Keratinocyte (primary cell): ENCODE results near the gene TFPI2. TPM values are rescaled to one million over a fixed set of nuclear protein-coding genes. Genes with fewer than 3 reads are reported as not detected.

ENCODE experiments used
- DNase-seq: peaks from one replicate; pipeline ENCODE4 v3.0.0-alpha.2; 2011; ENCODE audit warnings: low read depth, missing footprints, low spot score
- FAIRE-seq: peaks from 2 replicates; lab custom pipeline; 2011; peaks lifted over from hg19 to GRCh38; lab: Jason Lieb, UNC
- H2AFZ ChIP-seq: 2 replicates; pipeline ENCODE4 v1.6.0; 2012; ENCODE audit warnings: low read length, control low read depth, inconsistent platforms; ENCODE audit not compliant: control insufficient read depth
- H3K27ac ChIP-seq: 2 replicates; pipeline ENCODE4 v1.5.1; 2011; ENCODE audit warnings: low read length; ENCODE audit not compliant: control insufficient read depth, insufficient read depth
- H3K27me3 ChIP-seq: 3 replicates; pipeline ENCODE4 v1.6.0; 2011; ENCODE audit warnings: low read length; ENCODE audit not compliant: control insufficient read depth, insufficient read depth; ENCODE audit errors: extremely low read depth
- H3K36me3 ChIP-seq, 2 experiments: 2 replicates in 1 of 2; 3 replicates in 1 of 2; pipeline ENCODE4 v1.5.1; 2011; ENCODE audit warnings: low read length in 2 of 2, mild to moderate bottlenecking in 1 of 2; ENCODE audit not compliant: control insufficient read depth in 2 of 2, insufficient read depth in 2 of 2; ENCODE audit errors: extremely low read depth in 1 of 2
- H3K4me1 ChIP-seq: 3 replicates; pipeline ENCODE4 v1.5.1; 2011; ENCODE audit warnings: low read length; ENCODE audit not compliant: control insufficient read depth, insufficient read depth; ENCODE audit errors: extremely low read depth
- H3K4me2 ChIP-seq: 3 replicates; pipeline ENCODE4 v1.6.0; 2011; ENCODE audit warnings: low read depth, low read length; ENCODE audit not compliant: control insufficient read depth, insufficient read depth; ENCODE audit errors: extremely low read depth
- H3K4me3 ChIP-seq, 3 experiments: fragments of 200-600 bp in 1 of 3; sonication (generic) in 1 of 3; 2 replicates in 2 of 3; 3 replicates in 1 of 3; pipeline ENCODE4 v1.5.1; 2011 to 2016; ENCODE audit warnings: low read length in 3 of 3, mild to moderate bottlenecking in 3 of 3, control low read depth in 2 of 3, inconsistent platforms in 1 of 3, low read depth in 1 of 3, mixed read lengths in 1 of 3, mixed run types in 1 of 3, moderate library complexity in 1 of 3; ENCODE audit not compliant: control insufficient read depth in 2 of 3, insufficient read depth in 2 of 3; ENCODE audit errors: extremely low read depth in 1 of 3
- H3K79me2 ChIP-seq: 2 replicates; pipeline ENCODE4 v1.6.0; 2012; ENCODE audit warnings: low read length; ENCODE audit not compliant: control insufficient read depth, insufficient read depth
- H3K9ac ChIP-seq: 3 replicates; pipeline ENCODE4 v1.6.0; 2011; ENCODE audit warnings: low read length; ENCODE audit not compliant: control insufficient read depth, insufficient read depth; ENCODE audit errors: extremely low read depth
- H3K9me1 ChIP-seq: 3 replicates; pipeline ENCODE4 v1.6.0; 2011; ENCODE audit warnings: low read length; ENCODE audit not compliant: control insufficient read depth, insufficient read depth; ENCODE audit errors: extremely low read depth
- H3K9me3 ChIP-seq: 2 replicates; pipeline ENCODE4 v1.5.1; 2012; ENCODE audit warnings: low read depth, low read length; ENCODE audit not compliant: control insufficient read depth
- H4K20me1 ChIP-seq: 3 replicates; pipeline ENCODE4 v1.6.0; 2011; ENCODE audit warnings: low read length; ENCODE audit not compliant: control insufficient read depth, insufficient read depth; ENCODE audit errors: extremely low read depth
- CTCF ChIP-seq, 3 experiments: IDR thresholded peaks in 1 of 3; conservative IDR thresholded peaks in 1 of 3; optimal IDR thresholded peaks in 1 of 3; 2 replicates in 2 of 3; 3 replicates in 1 of 3; pipeline versions ENCODE3 to v1.5.1; 2011; ENCODE audit warnings: low read length in 3 of 3, mild to moderate bottlenecking in 3 of 3, moderate library complexity in 2 of 3, control low read depth in 1 of 3, inconsistent platforms in 1 of 3; ENCODE audit not compliant: insufficient read depth in 2 of 3; ENCODE audit errors: extremely low read depth in 1 of 3
- EZH2 ChIP-seq: IDR thresholded peaks from one replicate; pipeline ENCODE4 v1.6.1; 2012; ENCODE audit warnings: inconsistent platforms, mild to moderate bottlenecking, low read length, moderate library complexity
- dilution Hi-C: fragments of 300-500 bp; cut with MboI; formaldehyde crosslinking; loops from one replicate; pipeline ENCODE4 v1.7.0; 2020; ENCODE audit warnings: low sequenced_read_pairs; ENCODE audit not compliant: extremely low pct_ligation_motif_present
- polyA plus RNA-seq, 5 experiments: library from polyadenylated mRNA; depleted of rRNA in 3 of 5; stranded (reverse) in 3 of 5; stranded (forward) in 1 of 5; unstranded in 1 of 5; fragments of >200 nt; gene quantifications; 1 replicate in 1 of 5; 2 replicates in 3 of 5; 3 replicates in 1 of 5; pipeline versions ENCODE4 v1.2.1 to v1.2.3, GENCODE V29; 2011 to 2012; ENCODE audit warnings: missing spikeins in 2 of 5, low read depth in 1 of 5, low replicate concordance in 1 of 5

Gene TFPI2
- polyA plus RNA-seq, 1 donor (not counting 4 experiments of a cell fraction or from before 2014, with no cell fraction given): 87.2 TPM

- Histone ChIP-seq H3K27ac (no peak overlapping the region), H3K4me2 (no peak overlapping the region), H2AFZ (no peak overlapping the region), H3K9me3 (no peaks in the 10 kb centered on the region), H3K9me1 (no peaks in the 10 kb centered on the region), H3K4me3 (no peak overlapping the region), H3K4me1 (peaks cover 3% of the 10 kb centered on the region), H3K36me3 (no peaks in the 10 kb centered on the region), H3K9ac (no peak overlapping the region), H3K27me3 (no peaks in the 10 kb centered on the region), H3K79me2 (no peaks in the 10 kb centered on the region), H4K20me1 (no peaks in the 10 kb centered on the region)
- dilution Hi-C loops: no loop called here
- DNase-seq: no peak
- TF ChIP-seq EZH2: no peak
- no peak for TF ChIP-seq CTCF (optimal IDR thresholded peaks at IDR 0.05 in 1 of 3, IDR thresholded peaks at IDR 0.05 in 1 of 3, conservative IDR thresholded peaks at IDR 0.05 in 1 of 3; ENCODE audit: extremely low read depth in 1 of 3, insufficient read depth in 2 of 3, low read length in 3 of 3)
- FAIRE-seq: no peak
Observed at GRCh38 chr7:93895859-93896600, 5.5 kb upstream of the TFPI2 start.

- DNase-seq: no peak
- Histone ChIP-seq H3K36me3 (no peaks in the 10 kb centered on the region), H2AFZ (no peak overlapping the region), H3K79me2 (no peaks in the 10 kb centered on the region), H3K9me3 (no peaks in the 10 kb centered on the region), H3K9ac (no peak overlapping the region), H3K27me3 (no peaks in the 10 kb centered on the region), H3K4me2 (no peak overlapping the region), H4K20me1 (no peaks in the 10 kb centered on the region), H3K27ac (no peak overlapping the region), H3K9me1 (no peaks in the 10 kb centered on the region), H3K4me3 (no peak overlapping the region), H3K4me1 (peaks cover 3% of the 10 kb centered on the region)
- dilution Hi-C loops: no loop called here
- FAIRE-seq: no peak
- no peak for TF ChIP-seq CTCF (optimal IDR thresholded peaks at IDR 0.05 in 1 of 3, IDR thresholded peaks at IDR 0.05 in 1 of 3, conservative IDR thresholded peaks at IDR 0.05 in 1 of 3; ENCODE audit: extremely low read depth in 1 of 3, insufficient read depth in 2 of 3, low read length in 3 of 3)
- no peak for TF ChIP-seq EZH2
Observed at GRCh38 chr7:93894966-93895640, 4.5 kb upstream of the TFPI2 start.
